Stimulated activated CD8-positive, alpha-beta memory T cell treated with anti-CD3 and anti-CD28 coated beads, Interleukin-15, amount 100 ng/mL, for 4 hours (primary cell): ENCODE data around the gene CTU2.

Experiments
- DNase-seq, 2 donors: peaks; one replicate each; pipeline ENCODE4 v3.0.0-alpha.2; 2020; ENCODE audit warnings: low read depth in 2 of 2

CTU2 gene

DNA sequence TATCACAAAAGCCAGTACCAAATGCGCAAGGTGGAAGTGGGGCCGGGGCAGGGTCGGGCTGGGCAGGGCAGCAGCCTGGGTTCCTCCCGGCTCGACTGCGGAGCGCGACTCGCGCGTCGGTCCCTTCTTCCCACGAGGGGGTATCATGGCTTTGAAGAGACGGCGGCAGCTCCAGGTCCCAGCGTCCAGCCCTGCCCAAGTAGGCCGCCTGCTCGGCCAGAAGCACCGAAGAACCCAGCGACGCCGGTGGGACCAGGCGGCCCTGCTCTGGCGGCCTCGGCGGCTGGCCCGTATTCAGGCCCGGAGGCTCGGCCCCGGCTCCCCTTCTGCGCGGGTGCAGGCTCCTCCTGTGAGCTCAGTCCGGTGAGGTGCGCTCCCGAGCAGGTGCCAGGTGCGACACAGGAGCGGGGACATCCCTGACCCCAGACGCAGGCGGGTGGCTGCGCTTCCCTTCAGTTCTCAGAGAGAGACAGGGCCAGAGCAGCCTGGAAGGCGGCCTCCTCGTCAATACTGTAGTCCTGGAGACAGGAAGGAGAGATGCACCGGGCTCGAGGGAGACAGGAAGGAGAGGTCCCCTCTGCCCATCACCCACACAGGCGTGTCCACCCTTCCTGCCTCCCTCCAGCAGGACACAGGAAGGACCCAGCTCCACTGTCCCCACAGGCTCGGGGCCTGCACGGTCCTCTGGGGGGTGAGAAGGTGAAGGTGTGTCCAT lies 9.0 kb upstream of the CTU2 start:
- DNase-seq: no peak

DNA sequence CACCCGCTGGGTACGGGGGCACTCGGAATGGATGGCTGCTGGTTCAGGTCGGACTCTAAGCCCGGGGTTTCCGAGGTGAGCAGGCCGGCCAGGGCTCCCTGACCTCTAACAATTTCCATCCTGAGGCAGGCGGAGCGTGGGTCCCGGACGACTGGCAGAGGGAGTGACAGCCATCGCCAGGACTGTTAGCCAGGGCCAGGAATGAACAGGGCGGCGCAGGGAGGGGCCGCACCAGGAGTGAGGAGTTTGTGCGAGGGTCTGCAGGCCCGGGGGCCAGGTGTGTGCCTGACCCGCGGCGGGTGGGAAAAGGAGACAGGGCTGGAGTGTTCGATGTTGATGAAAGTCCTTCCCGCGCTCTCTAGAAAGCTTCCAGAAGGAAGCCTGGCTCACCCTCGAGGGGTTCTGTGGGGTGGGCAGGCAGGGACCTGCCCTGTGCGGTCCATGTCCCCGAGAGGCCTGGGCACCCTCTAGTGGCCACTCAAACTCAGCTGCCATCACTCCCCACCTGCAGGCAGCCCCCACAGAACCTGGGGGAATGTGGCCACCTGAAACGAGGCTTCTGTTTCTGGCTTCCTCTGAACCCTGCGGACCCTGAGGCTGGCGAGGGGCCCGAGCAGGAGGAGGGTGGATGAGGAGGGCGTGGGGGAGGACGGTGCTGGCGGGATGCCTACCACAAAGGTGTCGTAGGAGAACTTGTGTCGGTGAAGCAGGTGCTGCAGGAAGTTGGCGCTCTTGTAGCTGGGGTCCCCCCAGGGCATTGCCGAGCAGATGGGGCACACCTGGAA lies 8.3 kb upstream of the CTU2 start:
- DNase-seq: no peak

- no peak for DNase-seq
Observed at GRCh38 chr16:88698646-88699045, 7.7 kb upstream of the CTU2 start.

GRCh38 chr16:88699180-88699579 lies 7.1 kb upstream of the CTU2 start:
- DNase-seq: no peak

GRCh38 chr16:88700322-88700635 lies 6.0 kb upstream of the CTU2 start:
- DNase-seq: no peak

GRCh38 chr16:88700636-88701482 lies 5.4 kb upstream of the CTU2 start:
- DNase-seq: peak; percentile 93 to 94

- DNase-seq: no peak
Observed at GRCh38 chr16:88701581-88702370, 4.5 kb upstream of the CTU2 start.

DNA sequence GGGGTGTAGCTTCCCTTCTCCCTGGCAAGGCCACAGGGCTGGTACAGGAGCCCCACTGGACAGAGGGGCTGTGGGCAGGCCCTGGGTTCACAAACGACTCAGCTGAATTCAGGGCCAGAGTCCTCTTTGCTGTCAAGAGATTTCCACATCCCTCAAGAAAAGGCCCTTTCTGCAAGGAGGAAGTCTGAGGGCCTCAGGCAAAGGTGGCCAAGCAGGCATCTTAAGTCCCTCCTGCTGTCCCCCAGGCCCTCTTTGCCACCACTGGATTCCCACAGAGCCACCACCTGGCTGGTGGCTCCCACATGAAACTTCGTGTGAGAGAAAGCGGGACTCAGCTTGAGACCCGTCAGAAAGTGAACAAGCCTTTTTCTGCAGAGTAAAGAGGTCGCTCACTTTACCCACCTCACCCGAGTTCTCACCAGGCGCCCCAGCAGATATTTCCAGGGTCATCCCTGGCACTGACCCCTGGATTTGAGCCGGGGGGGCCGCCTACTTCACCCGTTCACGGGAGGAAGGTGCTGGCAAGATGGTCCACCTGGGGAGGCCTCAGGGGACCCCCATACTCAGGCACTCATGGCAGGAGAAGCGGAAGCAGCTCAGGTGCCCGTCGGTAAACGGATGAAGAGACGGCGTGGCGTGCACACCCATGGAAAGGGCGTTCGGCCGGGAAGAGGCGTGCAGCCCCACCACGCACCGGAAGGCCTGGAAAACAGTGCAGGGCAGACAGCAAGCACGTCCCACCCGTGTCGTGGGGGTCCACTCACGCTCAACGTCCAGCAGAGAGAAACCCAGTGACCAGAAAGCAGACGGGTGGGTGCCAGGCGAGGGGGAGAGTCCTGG lies 3.7 kb upstream of the CTU2 start:
- no peak for DNase-seq

- DNase-seq: peak; percentile 58 to 69
Observed at GRCh38 chr16:88703486-88704309, 2.6 kb upstream of the CTU2 start.

- DNase-seq: no peak
Observed at GRCh38 chr16:88705076-88705684, 1.1 kb upstream of the CTU2 start.

GRCh38 chr16:88705801-88706228 lies 488 bp upstream of the CTU2 start:
- DNase-seq: no peak

DNA sequence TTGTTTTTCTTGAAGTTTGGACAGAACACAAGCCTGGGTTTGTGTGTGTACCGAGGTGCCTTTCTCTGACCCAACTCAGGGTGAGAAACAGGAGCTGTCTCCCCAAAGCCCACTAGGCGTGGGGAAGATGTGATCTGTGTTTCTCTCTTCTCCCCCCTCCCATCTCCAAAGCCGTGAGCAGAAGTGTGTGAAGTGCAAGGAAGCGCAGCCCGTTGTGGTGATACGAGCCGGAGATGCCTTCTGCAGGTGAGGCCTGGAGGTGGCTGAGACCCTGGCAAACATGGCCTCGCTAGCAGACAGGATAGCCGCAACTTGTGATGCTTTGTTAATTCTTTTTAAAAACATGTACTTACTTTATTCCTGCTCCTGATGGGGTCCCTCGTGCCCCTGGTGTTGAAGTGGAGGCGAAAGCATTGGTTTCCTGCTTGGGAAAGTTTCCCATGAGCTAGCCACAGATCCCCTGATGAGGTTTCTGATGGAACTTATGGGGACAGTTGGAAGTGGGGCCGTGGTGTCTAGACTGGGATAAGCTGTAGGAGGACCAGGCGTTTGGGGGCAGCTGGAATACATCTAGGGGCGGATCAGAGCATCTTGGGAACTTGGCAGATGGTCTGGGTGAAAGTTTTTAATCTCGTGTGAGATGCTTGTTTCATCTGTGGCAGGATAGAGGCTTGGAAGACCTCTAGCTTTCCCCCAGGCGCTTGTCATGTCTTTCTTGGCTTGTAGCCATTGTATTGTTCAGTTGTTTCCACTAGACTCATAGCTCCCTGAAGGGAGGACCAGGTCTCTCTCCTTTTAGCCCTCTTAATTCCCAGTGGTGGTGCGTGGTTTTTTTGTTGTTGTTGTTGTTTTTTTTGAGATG lies 893 bp downstream of the CTU2 start:
- no peak for DNase-seq

DNA sequence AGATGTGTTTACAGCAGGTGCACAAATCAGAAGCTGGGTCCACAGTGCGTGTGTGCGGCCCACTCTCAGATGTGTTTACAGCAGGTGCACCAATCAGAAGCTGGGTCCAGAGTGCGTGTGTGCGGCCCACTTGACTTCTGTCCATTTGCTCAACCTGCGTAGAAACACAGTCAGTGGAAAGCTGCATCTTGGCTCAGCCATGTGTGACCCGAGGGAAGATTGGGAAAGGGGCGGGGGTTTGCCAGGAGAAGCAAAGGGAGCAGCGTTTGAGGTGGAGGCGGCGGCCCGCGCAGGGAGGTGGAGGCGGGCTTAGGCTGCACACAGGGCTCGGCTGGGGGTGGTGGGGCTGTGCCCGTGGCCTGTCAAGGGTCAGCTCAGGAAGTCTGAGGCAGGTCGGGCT lies 4.3 kb downstream of the CTU2 start:
- no peak for DNase-seq

- DNase-seq: no peak
Observed at GRCh38 chr16:88711750-88712340, 5.5 kb downstream of the CTU2 start.

GRCh38 chr16:88712362-88712979 lies 6.2 kb downstream of the CTU2 start:
- DNase-seq: no peak

GRCh38 chr16:88713054-88713453 lies 6.8 kb downstream of the CTU2 start:
- DNase-seq: no peak

DNA sequence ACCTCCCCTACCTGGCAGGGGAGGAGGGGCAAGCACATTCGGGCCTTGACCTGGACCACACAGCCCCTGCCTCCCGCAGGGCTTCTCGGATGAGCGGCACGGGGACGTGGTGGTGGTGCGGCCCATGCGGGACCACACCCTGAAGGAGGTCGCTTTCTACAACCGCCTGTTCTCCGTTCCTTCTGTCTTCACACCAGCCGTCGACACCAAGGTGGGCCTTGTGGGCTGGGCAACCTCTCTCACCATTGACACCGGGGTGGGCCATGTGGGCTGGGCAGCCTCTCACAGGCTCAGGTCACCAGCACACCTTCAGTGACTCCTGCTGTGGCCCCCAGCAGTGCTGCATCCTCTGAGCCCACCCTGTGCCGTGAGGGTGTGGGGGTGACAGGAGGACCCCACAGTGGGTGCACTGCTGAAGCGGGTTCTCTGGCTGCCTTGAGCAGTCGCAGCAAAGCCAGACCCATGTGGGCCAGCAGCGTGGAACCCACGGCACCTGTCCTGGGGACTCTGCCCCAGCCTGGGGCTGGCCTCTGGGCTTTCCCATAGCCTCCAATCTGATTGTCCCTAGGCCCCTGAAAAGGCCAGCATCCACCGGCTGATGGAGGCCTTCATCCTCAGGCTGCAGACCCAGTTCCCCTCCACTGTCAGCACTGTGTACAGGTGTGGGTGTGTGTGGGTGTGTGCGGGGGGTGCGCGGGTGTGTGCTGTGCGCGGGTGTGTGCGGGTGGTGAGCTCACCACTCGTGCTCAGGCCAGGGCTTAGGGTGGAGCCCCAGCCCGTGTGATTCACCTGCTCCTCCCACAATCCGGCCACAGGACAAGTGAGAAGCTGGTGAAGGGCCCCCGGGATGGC lies 7.5 kb downstream of the CTU2 start:
- no peak for DNase-seq
